ENCODE results near the gene PACSIN2.

DNA sequence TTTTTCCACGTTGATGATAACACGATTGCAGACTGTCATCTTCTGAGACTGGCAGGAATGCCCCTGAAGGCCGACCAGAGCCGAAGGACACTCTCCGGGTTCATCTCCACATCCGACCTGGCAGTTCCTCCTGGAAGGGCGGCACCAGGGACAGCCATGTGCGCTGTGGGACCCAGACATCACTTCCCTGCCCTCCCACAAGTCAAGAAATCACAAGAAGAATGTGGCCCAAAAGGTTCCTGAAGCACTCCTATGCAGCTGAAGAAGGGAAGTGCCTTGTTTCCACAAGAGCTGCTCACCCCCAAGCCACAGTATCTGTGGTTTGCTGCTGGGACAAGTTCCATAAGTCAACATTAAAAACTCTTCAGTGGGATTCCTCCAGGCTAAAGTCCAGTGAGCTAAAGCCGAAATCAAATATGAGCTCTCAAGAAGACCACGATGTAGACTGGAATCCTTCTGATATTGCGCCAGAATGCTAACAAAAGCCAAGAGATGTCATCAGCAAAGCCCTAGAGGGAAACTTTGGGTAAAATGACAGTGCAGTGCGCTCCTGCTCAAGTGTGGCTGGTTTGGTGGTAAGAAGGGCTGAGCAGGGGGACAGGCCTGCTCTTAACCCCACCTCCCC lies 21.2 kb downstream of the PACSIN2 start:
- TF ChIP-seq POLR2A (IDR thresholded peaks at IDR 0.05; ENCODE audit: low read length) (no peak), GATA1 (IDR thresholded peaks at IDR 0.05; ENCODE audit: low read depth, low read length) (no peak)
